SU-DHL-6 (cell line): Measurements from ENCODE around the gene ZNF789.

Experiments used
- CTCF ChIP-seq: fragments of 200-600 bp; sonication (generic); IDR thresholded peaks from one replicate; pipeline ENCODE4 v1.5.1; 2017; ENCODE audit warnings: antibody characterized with exemption, mild to moderate bottlenecking, low read length, moderate library complexity; ENCODE audit not compliant: insufficient read depth, poor library complexity, severe bottlenecking
- EZH2phosphoT487 ChIP-seq: fragments of 200-600 bp; sonication (generic), shearing (Covaris generic); conservative IDR thresholded peaks from 2 replicates; pipeline ENCODE4 v1.6.1; 2018; ENCODE audit warnings: mild to moderate bottlenecking, antibody characterized with exemption, low read length, moderate library complexity, mixed read lengths

DNA sequence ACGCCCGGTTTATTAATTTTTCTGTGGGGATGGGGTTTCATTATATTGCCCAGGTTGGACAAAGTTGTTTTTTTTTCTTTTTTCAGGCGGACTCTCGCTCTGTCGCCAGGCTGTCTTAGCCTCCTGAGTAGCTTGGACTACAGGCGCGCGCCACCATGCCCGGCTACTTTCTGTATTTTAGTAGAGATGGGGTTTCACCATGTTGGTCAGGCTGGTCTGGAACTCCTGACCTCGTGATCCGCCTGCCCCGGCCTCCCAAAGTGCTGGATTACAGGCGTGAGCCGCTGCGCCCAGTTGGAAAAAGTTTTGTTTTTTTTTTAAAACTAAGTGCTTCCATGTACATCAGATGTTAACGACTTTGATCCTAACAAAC is 27.9 kb downstream of the ZNF789 start:
- no peak for TF ChIP-seq CTCF
- no peak for TF ChIP-seq EZH2phosphoT487
